GM12892 (cell line): ENCODE data around the gene SYTL2. TPM values are rescaled to one million over a fixed set of nuclear protein-coding genes. Genes with fewer than 3 reads are reported as not detected.
"Not testable (repeated sequence)": the region's sequence is repeated elsewhere in the genome, so short reads cannot be mapped to it uniquely, and the experiment has no call there.

ENCODE experiments used
- DNase-seq: peaks from one replicate; pipeline ENCODE4 v3.0.0; 2011; ENCODE audit not compliant: insufficient read length
- FAIRE-seq: peaks from 2 replicates; lab custom pipeline; 2011; peaks lifted over from hg19 to GRCh38; lab: Jason Lieb, UNC
- POLR2A ChIP-seq: IDR thresholded peaks from 2 replicates; pipeline ENCODE4 v1.6.1; 2011; ENCODE audit warnings: low read depth, low read length, control low read depth
- POLR2AphosphoS5 ChIP-seq: IDR thresholded peaks from 2 replicates; pipeline ENCODE4 v1.6.1; 2011; ENCODE audit warnings: low read depth, low read length, control low read depth
- TAF1 ChIP-seq: IDR thresholded peaks from 2 replicates; pipeline ENCODE4 v1.6.1; 2011; ENCODE audit warnings: low read depth, mild to moderate bottlenecking, control low read depth, low read length, borderline replicate concordance
- polyA plus RNA-seq: library from polyadenylated mRNA; unstranded; fragments of >200 nt; gene quantifications from one replicate; pipeline ENCODE4 v1.2.1, GENCODE V29; 2012; ENCODE audit warnings: missing spikeins, inconsistent platforms; ENCODE audit not compliant: missing spikeins

Gene SYTL2
- 0.49 TPM for polyA plus RNA-seq

DNA sequence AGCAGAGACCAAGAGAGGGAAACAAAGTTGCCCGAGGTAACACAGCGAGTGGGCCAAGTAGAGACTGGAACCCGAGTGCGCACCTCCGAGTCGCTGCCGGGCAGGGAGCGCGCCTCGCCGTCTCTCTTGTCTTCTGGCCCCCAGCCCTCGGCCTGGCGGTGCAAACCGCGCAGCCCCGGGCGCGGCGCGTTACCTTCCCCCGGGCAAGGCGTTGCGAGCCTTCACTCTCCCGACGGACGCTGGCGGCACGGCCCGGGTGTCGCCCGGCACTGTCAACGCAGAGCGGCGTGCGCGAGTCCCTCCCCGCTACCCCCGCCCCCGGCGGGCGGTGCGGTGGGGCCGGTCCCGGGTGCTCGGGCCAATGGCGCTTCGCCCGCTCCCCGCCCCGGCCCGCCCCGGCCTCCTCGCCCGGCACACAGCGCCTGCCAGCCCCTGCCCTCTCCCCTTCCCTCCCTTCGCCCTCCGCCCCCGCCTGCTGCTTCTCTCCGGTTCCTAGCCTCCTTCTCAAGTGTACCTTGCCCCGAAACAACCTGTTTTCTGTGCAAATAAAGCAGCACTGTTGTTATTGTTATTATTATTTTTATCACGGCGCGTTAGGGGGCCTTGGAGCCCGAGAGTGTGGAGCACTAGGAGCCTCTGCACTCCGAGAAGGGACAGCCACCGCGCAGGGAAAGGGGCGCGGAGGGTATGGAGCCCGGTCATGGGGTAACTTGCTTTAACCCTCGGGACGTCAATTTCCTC is at the start of gene SYTL2:
Gene SYTL2 (minus strand): TSS at position 271 of the 741 bp plus-strand sequence. CDS start 53,416 bp downstream, outside the sequence.
- DNase-seq (peak; percentile 49), FAIRE-seq (no peak)
- TF ChIP-seq POLR2A: no peak
- no peak for TF ChIP-seq POLR2AphosphoS5
- no peak for TF ChIP-seq TAF1

- DNase-seq, FAIRE-seq: not testable (repeated sequence)
These were observed 48.6 kb upstream of the SYTL2 start for GRCh38 chr11:85859541-85859940.

GRCh38 chr11:85857098-85857497 is 46.2 kb upstream of the SYTL2 start:
- no peak for DNase-seq
- TF ChIP-seq POLR2A (no peak), POLR2AphosphoS5 (no peak), TAF1 (no peak)
- FAIRE-seq: no peak

DNA sequence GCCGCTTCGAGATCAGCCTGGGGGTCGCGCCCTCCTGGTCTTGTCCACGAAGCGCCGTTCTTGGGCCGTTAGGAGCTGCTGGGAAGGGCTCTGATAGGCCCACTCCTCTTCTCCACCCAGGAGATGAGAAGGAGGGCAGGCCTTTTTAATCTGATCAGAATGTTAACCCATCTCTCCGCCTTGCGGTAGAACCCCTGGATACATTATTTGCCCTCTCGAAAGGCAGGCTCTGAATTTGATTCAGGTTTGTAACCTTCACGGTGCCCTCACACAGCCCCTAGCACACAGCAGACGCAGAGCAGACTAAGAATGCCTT is 44.4 kb upstream of the SYTL2 start, which contains the start of gene CCDC83:
Gene CCDC83 (plus strand): TSS at position 43 of the 316 bp plus-strand sequence. CDS start 9,741 bp downstream, outside the sequence.
- TF ChIP-seq POLR2AphosphoS5 (no peak), POLR2A (no peak), TAF1 (no peak)
- DNase-seq (no peak), FAIRE-seq (no peak)

GRCh38 chr11:85854557-85855340 is 43.8 kb upstream of the SYTL2 start:
- 0 out of 2 replicates have a peak, but pooled peaks have one; percentile 37 for TF ChIP-seq POLR2AphosphoS5
- TF ChIP-seq POLR2A: peak; percentile 62; the same call in 1 of the 2 replicates
- no peak for TF ChIP-seq TAF1
- DNase-seq: peak; percentile 88
- FAIRE-seq: peak; percentile 99

- TF ChIP-seq POLR2A (no peak), POLR2AphosphoS5 (no peak), TAF1 (no peak)
- no peak for DNase-seq
- FAIRE-seq: no peak
These were observed 43.2 kb upstream of the SYTL2 start for GRCh38 chr11:85854212-85854556.

DNA sequence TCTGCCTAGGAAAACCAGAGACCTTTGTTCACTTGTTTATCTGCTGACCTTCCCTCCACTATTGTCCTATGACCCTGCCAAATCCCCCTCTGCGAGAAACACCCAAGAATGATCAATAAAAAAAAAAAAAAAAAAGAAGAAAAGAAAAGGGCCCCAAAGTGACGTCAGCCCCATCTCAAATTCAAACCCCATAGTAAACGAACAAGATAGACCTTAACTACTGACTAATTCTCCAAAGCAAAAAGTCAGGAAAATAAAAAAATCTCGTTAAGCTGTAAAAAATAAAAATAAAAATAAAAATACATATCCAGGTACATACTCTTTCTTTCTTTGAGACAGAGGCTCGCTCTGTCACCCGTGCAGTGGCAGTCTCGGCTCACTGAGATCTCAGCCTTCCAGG is 42.6 kb upstream of the SYTL2 start:
- DNase-seq: not testable (repeated sequence)
- peak; percentile 83 for FAIRE-seq

GRCh38 chr11:85852754-85853153 is 41.8 kb upstream of the SYTL2 start:
- DNase-seq, FAIRE-seq: not testable (repeated sequence)

- DNase-seq (no peak), FAIRE-seq (no peak)
- TF ChIP-seq TAF1 (no peak), POLR2A (no peak), POLR2AphosphoS5 (no peak)
These were observed 37.6 kb upstream of the SYTL2 start for GRCh38 chr11:85848556-85848955.

- TF ChIP-seq TAF1: no peak
- TF ChIP-seq POLR2AphosphoS5: no peak
- TF ChIP-seq POLR2A: no peak
- no peak for FAIRE-seq
- no peak for DNase-seq
These were observed 37.1 kb upstream of the SYTL2 start for GRCh38 chr11:85848006-85848405.

DNA sequence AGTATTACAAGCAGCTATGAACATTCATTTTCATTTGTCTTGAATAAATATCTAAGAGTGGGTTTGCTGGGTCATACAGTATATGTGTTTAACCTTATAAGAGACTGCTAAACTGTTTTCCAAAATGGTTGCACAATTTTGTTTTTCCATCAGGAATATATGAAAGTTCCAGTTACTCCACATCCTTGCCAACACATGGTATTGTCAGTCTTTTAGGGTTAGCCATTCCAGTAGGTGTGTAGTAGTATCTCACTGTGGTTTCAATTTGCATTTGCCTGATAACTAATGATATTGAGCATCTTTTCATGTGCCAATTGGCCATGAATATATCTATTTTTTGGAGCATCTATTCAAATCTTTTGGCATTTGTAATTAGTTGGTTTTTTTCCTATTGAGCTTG is 36.5 kb upstream of the SYTL2 start:
- DNase-seq (no peak), FAIRE-seq (no peak)
- TF ChIP-seq POLR2AphosphoS5: no peak
- no peak for TF ChIP-seq TAF1
- no peak for TF ChIP-seq POLR2A

GRCh38 chr11:85845124-85845631 is 34.2 kb upstream of the SYTL2 start:
- DNase-seq (no peak), FAIRE-seq (no peak)
- TF ChIP-seq TAF1: no peak
- TF ChIP-seq POLR2A: no peak
- no peak for TF ChIP-seq POLR2AphosphoS5
